ENCODE measurements around the gene PATE4.
"Not testable (repeated sequence)": the region's sequence is repeated elsewhere in the genome, so short reads cannot be mapped to it uniquely, and the experiment has no call there.

PATE4 gene

DNA sequence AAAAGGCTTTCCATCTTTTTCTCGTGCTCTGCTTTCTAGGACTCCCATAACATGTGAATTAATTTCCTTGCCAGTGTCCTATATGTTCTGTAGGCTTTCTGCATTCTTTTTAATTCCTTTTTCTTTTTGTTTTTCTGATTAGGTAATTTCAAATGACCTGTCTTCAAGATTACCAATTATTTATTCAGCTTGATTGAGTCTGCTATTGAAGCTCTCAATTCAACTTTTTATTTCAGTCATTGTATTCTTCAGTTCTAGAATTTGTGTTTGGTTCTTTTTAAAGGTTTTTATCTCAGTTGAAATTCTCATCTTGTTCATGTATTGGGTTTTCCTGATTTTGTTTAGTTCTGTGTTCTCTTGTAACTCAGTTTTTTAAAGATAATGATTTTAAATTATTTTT lies 30.7 kb upstream of the PATE4 start:
- TF ChIP-seq, protein P1, sequence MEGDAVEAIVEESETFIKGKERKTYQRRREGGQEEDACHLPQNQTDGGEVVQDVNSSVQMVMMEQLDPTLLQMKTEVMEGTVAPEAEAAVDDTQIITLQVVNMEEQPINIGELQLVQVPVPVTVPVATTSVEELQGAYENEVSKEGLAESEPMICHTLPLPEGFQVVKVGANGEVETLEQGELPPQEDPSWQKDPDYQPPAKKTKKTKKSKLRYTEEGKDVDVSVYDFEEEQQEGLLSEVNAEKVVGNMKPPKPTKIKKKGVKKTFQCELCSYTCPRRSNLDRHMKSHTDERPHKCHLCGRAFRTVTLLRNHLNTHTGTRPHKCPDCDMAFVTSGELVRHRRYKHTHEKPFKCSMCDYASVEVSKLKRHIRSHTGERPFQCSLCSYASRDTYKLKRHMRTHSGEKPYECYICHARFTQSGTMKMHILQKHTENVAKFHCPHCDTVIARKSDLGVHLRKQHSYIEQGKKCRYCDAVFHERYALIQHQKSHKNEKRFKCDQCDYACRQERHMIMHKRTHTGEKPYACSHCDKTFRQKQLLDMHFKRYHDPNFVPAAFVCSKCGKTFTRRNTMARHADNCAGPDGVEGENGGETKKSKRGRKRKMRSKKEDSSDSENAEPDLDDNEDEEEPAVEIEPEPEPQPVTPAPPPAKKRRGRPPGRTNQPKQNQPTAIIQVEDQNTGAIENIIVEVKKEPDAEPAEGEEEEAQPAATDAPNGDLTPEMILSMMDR (IDR thresholded peaks at IDR 0.05; ENCODE audit: low read depth, low read length): no peak
- Histone ChIP-seq H3K4me3 (ENCODE audit: low read depth, low read length) (no peak overlapping the region), H3K27me3 (no peaks in the 10 kb centered on the region), H3K4me1 (no peaks in the 10 kb centered on the region), H3K36me3 (no peaks in the 10 kb centered on the region), H3K9me3 (peaks cover 4% of the 10 kb centered on the region)
- DNase-seq: no peak

DNA sequence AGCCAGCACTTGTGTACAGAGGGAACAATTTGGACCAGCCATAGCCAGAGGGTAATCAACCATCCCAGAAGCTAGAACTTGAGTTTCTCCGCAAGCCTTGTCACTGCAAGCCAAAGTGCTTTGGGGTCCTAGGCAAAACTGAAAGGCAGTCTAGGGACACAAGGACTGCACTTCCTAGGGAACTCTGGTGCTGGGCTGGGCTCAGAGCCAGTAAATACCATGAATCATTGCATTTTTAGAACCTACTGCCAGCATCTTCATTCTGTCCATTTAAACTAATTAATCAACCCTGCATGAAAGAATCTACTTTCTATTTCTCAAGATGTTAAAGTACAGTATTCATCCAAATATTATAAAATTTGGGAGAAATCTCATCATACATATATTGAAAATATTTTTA lies 25.2 kb upstream of the PATE4 start:
- TF ChIP-seq, protein P1 (IDR thresholded peaks at IDR 0.05; ENCODE audit: low read depth, low read length): no peak
- peaks cover 10% of the 10 kb centered on the region for H3K27me3 ChIP-seq
- peaks cover 2% of the 10 kb centered on the region for H3K9me3 ChIP-seq
- no peaks in the 10 kb centered on the region for H3K4me1 ChIP-seq
- H3K36me3 ChIP-seq: no peaks in the 10 kb centered on the region
- DNase-seq: no peak
- no peak overlapping the region for H3K4me3 ChIP-seq (ENCODE audit: low read depth, low read length)

DNA sequence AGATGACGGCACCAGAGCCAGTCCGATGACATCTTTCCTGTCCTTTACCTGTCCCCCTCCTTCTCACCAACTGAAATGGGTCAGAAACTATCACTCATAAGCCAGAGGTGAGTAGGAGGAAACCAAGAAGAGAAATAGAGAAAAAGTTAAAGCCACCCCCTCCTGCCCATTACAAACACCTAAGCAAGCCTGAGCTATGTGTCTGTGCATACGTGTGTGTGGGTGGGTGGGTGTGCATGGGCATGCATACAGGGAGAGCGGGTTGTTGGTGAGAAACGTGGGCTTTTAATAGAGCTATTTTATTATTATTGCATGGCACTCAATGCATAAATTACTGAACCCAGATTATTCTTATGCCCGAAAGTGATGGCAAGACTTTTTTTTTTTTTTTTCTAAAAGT lies 2.6 kb downstream of the PATE4 start:
- peaks cover 5% of the 10 kb centered on the region; the same call in 1 of the 2 replicates for H3K27me3 ChIP-seq
- no peaks in the 10 kb centered on the region for H3K4me1 ChIP-seq
- no peaks in the 10 kb centered on the region for H3K9me3 ChIP-seq
- TF ChIP-seq, protein P1 (IDR thresholded peaks at IDR 0.05; ENCODE audit: low read depth, low read length): no peak
- H3K36me3 ChIP-seq: no peaks in the 10 kb centered on the region
- no peak overlapping the region for H3K4me3 ChIP-seq (ENCODE audit: low read depth, low read length)
- no peak for DNase-seq

DNA sequence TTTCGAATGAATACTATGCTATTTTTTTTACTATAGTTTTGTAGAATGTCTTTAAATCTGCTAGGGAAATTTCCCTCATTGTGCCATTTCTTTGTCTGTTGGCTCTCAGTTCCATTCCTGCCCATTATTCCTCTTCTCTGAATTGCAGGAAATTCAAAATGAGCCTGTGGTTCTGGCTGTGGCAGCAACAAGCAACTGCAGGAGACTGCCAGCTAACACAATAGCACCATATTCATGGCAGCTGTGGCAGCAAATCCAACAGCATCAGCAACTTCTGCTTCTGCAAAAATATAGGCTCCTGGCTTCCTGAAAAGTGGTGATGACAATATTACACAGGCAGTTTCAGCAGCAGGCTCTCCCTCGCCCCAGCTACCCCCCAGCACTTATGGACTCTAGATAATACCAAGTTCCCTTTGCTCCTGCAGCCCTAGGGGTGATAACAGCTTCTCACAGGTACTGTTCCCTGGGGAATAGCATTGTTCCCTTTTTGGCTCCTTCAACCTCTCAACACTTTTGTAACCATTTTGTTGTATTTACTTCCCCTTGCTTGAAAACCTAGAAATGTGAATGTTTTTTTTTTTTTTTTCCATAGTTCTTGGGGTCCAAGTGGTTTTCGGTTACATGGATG lies 9.3 kb downstream of the PATE4 start:
- Histone ChIP-seq H3K36me3 (no peaks in the 10 kb centered on the region), H3K4me1 (no peaks in the 10 kb centered on the region), H3K9me3 (no peaks in the 10 kb centered on the region), H3K27me3 (no peaks in the 10 kb centered on the region), H3K4me3 (ENCODE audit: low read depth, low read length) (no peak overlapping the region)
- TF ChIP-seq, protein P1 (IDR thresholded peaks at IDR 0.05; ENCODE audit: low read depth, low read length): no peak
- no peak for DNase-seq

DNA sequence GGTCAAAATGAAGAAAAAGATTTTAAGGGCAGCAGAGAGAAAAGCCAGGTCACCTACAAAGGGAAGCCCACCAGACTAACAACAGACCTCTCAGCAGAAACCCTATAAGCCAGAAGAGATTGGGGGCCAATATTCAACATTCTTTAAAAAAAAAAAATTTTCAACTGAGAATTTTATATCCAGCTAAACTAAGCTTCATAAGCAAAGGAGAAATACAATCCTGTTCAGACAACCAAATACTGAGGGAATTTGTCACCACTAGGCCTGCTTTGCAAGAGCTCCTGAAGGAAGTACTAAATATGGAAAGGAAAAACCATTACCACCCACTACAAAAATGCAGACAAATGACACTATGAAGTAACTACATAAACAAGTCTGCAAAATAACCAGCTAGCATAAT lies 13.1 kb downstream of the PATE4 start:
- Histone ChIP-seq H3K27me3 (no peaks in the 10 kb centered on the region), H3K36me3 (no peaks in the 10 kb centered on the region), H3K4me1 (no peaks in the 10 kb centered on the region), H3K9me3 (no peaks in the 10 kb centered on the region), H3K4me3 (ENCODE audit: low read depth, low read length) (no peak overlapping the region)
- TF ChIP-seq, protein P1 (IDR thresholded peaks at IDR 0.05; ENCODE audit: low read depth, low read length): no peak
- DNase-seq: no peak

DNA sequence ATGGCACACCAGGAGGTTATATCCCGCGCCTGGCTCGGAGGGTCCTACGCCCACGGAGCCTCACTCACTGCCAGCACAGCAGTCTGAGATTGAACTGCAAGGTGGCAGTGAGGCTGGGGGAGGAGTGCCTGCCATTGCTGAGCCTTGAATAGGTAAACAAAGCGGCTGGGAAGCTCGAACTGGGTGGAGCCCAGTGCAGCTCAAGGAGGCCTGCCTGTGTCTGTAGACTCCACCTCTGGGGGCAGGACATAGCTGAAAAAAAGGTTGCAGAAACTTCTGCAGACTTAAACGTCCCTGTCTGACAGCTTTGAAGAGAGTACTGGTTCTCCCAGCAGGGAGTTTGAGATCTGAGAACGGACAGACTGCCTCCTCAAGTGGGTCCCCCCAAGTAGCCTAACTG lies 24.6 kb downstream of the PATE4 start:
- H3K9me3 ChIP-seq; H3K4me3 ChIP-seq (ENCODE audit: low read depth, low read length); H3K4me1 ChIP-seq; DNase-seq; H3K36me3 ChIP-seq: not testable (repeated sequence)
- peaks cover 16% of the 10 kb centered on the region for H3K27me3 ChIP-seq

DNA sequence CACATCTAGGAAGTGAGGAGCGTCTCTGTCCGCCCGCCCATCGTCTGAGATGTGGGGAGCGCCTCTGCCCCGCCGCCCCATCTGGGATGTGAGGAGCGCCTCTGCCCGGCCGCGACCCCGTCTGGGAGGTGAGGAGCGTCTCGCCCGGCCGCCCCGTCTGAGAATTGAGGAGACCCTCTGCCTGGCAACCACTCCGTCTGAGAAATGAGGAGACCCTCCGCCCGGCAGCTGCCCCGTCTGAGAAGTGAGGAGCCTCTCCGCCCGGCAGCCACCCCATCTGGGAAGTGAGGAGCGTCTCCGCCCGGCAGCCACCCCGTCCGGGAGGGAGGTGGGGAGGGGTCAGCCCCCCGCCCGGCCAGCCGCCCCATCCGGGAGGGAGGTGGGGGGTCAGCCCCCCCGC lies 29.7 kb downstream of the PATE4 start:
- H3K4me1 ChIP-seq; H3K9me3 ChIP-seq; H3K4me3 ChIP-seq (ENCODE audit: low read depth, low read length); H3K27me3 ChIP-seq; DNase-seq; H3K36me3 ChIP-seq: not testable (repeated sequence)

DNA sequence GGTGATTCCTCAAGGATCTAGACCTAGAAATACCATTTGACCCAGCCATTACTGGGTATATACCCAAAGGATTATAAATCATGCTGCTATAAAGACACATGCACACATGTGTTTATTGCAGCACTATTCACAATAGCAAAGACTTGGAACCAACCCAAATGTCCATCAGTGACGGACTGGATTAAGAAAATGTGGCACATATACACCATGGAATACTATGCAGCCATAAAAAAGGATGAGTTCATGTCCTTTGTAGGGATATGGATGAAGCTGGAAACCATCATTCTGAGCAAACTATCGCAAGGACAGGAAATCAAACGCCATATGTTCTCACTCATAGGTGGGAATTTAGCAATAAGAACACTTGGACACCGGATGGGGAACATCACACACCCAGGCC lies 32.2 kb downstream of the PATE4 start:
- not testable (repeated sequence) for H3K4me3 ChIP-seq (ENCODE audit: low read depth, low read length); H3K4me1 ChIP-seq; H3K36me3 ChIP-seq; DNase-seq; H3K9me3 ChIP-seq
- H3K27me3 ChIP-seq: peaks cover 15% of the 10 kb centered on the region; the same call in 1 of the 2 replicates

Measured in BE2C (cell line).